Caco-2 (cell line): ENCODE measurements around the gene NPLOC4. TPM values are rescaled to one million over a fixed set of nuclear protein-coding genes. Genes with fewer than 3 reads are reported as not detected.

ENCODE experiments used
- BruUV-seq: library from RNA; stranded (reverse); fragments of 400-500 nt; replicated peaks from 2 replicates; lab custom pipeline; 2021; lab: Mats Ljungman, UMichigan
- CTCF ChIA-PET: fragments of 300-600 bp; sonication (Branson Sonifier 250); formaldehyde crosslinking; loops from one replicate; lab custom pipeline; 2022; ENCODE audit warnings: antibody characterized with exemption; lab: Charles Lee
- POLR2A ChIA-PET: fragments of 300-600 bp; sonication (Branson Sonifier 250); formaldehyde crosslinking; loops from one replicate; lab custom pipeline; 2022; ENCODE audit warnings: antibody characterized with exemption; lab: Charles Lee
- DNase-seq, 2 experiments: peaks; one replicate each; pipeline versions ENCODE4 v3.0.0 to v3.0.0-alpha.2; 2020 to 2022
- H3K27me3 ChIP-seq: replicated peaks from 2 replicates; pipeline ENCODE4 v1.6.0; 2011; ENCODE audit warnings: low read length; ENCODE audit not compliant: control insufficient read depth, insufficient read depth
- H3K36me3 ChIP-seq: 2 replicates; pipeline ENCODE4 v1.5.1; 2011; ENCODE audit warnings: low read length; ENCODE audit not compliant: control insufficient read depth, insufficient read depth
- H3K4me1 ChIP-seq: fragments of 250-450 bp; sonication (Bioruptor Pico); 2 replicates; pipeline ENCODE4 v1.5.1; 2020; ENCODE audit warnings: mild to moderate bottlenecking
- H3K4me3 ChIP-seq: 2 replicates; pipeline ENCODE4 v1.5.1; 2011; ENCODE audit warnings: low read depth, mild to moderate bottlenecking, control low read depth, low read length
- H3K9me3 ChIP-seq: fragments of 250-450 bp; sonication (Bioruptor Pico); 2 replicates; pipeline ENCODE4 v1.5.1; 2020; ENCODE audit warnings: mild to moderate bottlenecking, moderate library complexity
- H3K27ac Mint-ChIP-seq: one replicate; pipeline ENCODE4 v1.8.0; 2022; ENCODE audit warnings: mixed read lengths; ENCODE audit not compliant: unreplicated experiment
- H3K27me3 Mint-ChIP-seq: one replicate; pipeline ENCODE4 v1.8.0; 2022; ENCODE audit warnings: mixed read lengths; ENCODE audit not compliant: insufficient read depth, unreplicated experiment
- H3K36me3 Mint-ChIP-seq: one replicate; pipeline ENCODE4 v1.8.0; 2022; ENCODE audit warnings: mild to moderate bottlenecking, mixed read lengths; ENCODE audit not compliant: insufficient read depth, unreplicated experiment
- H3K4me1 Mint-ChIP-seq: one replicate; pipeline ENCODE4 v1.8.0; 2022; ENCODE audit warnings: low read depth, mixed read lengths; ENCODE audit not compliant: unreplicated experiment
- H3K4me3 Mint-ChIP-seq: one replicate; pipeline ENCODE4 v1.8.0; 2022; ENCODE audit warnings: mild to moderate bottlenecking, moderate library complexity, mixed read lengths; ENCODE audit not compliant: unreplicated experiment
- H3K9me3 Mint-ChIP-seq: one replicate; pipeline ENCODE4 v1.8.0; 2022; ENCODE audit warnings: mixed read lengths; ENCODE audit not compliant: unreplicated experiment
- intact Hi-C: fragments of 100-400 bp; cut with micrococcal nuclease; formaldehyde crosslinking; loops from one replicate; pipeline ENCODE4 v1.10.0; 2022; ENCODE audit not compliant: unreplicated experiment
- total RNA-seq: library from RNA; stranded (reverse); gene quantifications from 2 replicates; pipeline ENCODE4 v1.2.3, GENCODE V29; 2022
- TF ChIP-seq, protein P1 (sequence below), 2 experiments: fragments of 200-600 bp in 1 of 2; IDR thresholded peaks; 1 replicate in 1 of 2; 2 replicates in 1 of 2; pipeline versions ENCODE4 v1.5.1 to v1.8.0; 2011 to 2022; ENCODE audit warnings: antibody characterized with exemption in 1 of 2, control low read depth in 1 of 2, inconsistent platforms in 1 of 2, low read depth in 1 of 2, low read length in 1 of 2, mild to moderate bottlenecking in 1 of 2, moderate library complexity in 1 of 2; ENCODE audit not compliant: insufficient read depth in 1 of 2, severe bottlenecking in 1 of 2, unreplicated experiment in 1 of 2

NPLOC4 gene
- total RNA-seq, 1 experiment from 2014 or later, result 139 TPM

DNA sequence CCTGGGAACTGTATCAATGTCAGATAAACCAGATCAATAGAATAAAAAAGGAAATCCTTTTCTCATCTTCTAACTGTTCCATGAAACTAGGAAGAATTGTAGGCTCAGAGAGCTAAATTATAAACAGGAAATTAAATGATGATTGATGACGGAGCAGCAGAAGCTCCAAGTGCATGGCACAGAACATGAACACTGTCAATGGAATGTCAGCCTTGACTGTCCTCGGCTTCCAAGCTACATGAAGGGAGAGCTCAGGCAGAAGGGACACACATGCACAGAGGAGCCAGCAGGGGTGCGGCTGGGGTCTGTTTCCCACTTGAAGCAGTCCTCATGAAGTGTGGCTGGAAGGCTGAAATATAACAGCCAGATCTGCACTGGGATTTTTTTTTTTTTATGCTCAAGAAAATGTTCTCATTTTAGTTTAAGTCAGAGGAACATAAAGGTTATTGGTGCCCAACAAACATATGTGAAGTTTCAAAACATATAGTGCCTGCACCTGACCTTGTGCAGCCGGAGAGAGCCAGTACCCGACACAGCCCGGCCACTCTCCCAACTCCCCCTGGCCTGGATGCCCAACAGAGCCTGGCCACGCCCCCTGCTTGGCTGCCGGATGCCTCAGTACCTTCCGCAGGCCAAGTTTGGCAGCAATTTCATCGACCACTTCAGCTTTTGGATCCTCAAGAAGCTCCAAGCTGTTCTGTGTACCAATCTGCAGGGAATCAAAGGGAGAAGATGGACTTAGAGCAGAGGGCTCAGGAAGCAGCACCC, 37.0 kb downstream of the NPLOC4 start:
- H3K9me3 Mint-ChIP-seq, result no peaks in the 10 kb centered on the region
- POLR2A ChIA-PET, result no interaction called here
- DNase-seq, result no peak
- no TSS peak for BruUV-seq
- H3K27me3 Mint-ChIP-seq, result no peaks in the 10 kb centered on the region
- no peak overlapping the region for H3K27ac Mint-ChIP-seq
- no peaks in the 10 kb centered on the region for H3K4me1 Mint-ChIP-seq
- H3K27me3 ChIP-seq, result no peaks in the 10 kb centered on the region
- no peak overlapping the region for H3K4me3 ChIP-seq
- TF ChIP-seq, protein P1, sequence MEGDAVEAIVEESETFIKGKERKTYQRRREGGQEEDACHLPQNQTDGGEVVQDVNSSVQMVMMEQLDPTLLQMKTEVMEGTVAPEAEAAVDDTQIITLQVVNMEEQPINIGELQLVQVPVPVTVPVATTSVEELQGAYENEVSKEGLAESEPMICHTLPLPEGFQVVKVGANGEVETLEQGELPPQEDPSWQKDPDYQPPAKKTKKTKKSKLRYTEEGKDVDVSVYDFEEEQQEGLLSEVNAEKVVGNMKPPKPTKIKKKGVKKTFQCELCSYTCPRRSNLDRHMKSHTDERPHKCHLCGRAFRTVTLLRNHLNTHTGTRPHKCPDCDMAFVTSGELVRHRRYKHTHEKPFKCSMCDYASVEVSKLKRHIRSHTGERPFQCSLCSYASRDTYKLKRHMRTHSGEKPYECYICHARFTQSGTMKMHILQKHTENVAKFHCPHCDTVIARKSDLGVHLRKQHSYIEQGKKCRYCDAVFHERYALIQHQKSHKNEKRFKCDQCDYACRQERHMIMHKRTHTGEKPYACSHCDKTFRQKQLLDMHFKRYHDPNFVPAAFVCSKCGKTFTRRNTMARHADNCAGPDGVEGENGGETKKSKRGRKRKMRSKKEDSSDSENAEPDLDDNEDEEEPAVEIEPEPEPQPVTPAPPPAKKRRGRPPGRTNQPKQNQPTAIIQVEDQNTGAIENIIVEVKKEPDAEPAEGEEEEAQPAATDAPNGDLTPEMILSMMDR (IDR thresholded peaks at IDR 0.05; ENCODE audit: insufficient read depth in 1 of 2, low read depth in 1 of 2, low read length in 1 of 2, severe bottlenecking in 1 of 2, unreplicated experiment in 1 of 2), result no peak
- no peaks in the 10 kb centered on the region for H3K4me1 ChIP-seq
- H3K4me3 Mint-ChIP-seq, result no peak overlapping the region
- no peaks in the 10 kb centered on the region for H3K9me3 ChIP-seq
- peaks cover 7% of the 10 kb centered on the region for H3K36me3 ChIP-seq
- CTCF ChIA-PET, result interaction anchor here (0.6 kb wide), 1 partner anchor 126 kb away, joined by 3 read pairs; no protein-coding TSS in a partner anchor
- intact Hi-C loops, result loop anchor here (2.0 kb wide), 2 partner anchors 43 to 81 kb away; no protein-coding TSS in a partner anchor
- peaks cover 89% of the 10 kb centered on the region for H3K36me3 Mint-ChIP-seq

DNA sequence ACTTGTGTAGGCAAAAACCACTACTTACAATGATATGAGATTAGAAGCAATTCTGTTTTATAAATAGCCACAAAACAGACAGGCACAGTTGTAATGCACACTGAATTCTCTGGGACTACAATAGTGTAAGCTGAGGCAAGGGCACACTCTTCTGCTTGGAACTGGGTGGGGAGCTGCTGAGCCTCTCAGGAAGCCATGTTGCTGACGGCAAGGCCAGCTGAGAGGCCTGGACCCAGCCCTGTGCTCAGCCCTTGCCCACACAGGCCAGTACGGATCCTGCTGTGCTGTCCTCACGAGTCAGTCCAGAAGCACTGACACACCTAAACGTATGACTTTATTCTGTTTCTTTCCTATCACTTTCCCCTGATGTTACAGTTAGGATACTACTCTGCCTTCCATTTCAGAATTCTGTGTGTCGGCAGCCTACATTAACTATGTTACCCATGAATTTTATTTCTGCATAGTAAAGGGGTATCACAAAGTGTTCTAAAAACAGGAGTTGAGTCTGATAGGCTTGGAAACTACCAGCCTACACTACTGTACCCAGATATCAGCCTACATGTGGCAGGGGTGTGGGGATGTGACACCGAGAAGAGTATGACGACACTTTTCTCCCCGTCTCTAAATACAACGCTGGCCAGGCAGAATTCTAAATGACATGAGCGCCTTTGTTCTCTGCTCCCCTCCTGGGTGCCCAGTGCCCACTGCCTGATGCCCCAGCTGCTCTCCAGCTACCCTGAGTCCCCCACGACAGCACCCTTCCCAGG, 43.6 kb downstream of the NPLOC4 start:
- Histone ChIP-seq H3K4me1 (no peaks in the 10 kb centered on the region), H3K27me3 (no peaks in the 10 kb centered on the region), H3K4me3 (no peak overlapping the region), H3K9me3 (no peaks in the 10 kb centered on the region), H3K36me3 (peaks cover 5% of the 10 kb centered on the region)
- CTCF ChIA-PET, result no interaction called here
- no peak overlapping the region for H3K4me3 Mint-ChIP-seq
- POLR2A ChIA-PET, result no interaction called here
- no peak for DNase-seq
- no peaks in the 10 kb centered on the region for H3K4me1 Mint-ChIP-seq
- peaks cover 97% of the 10 kb centered on the region for H3K36me3 Mint-ChIP-seq
- no peaks in the 10 kb centered on the region for H3K9me3 Mint-ChIP-seq
- H3K27ac Mint-ChIP-seq, result no peak overlapping the region
- no TSS peak for BruUV-seq
- H3K27me3 Mint-ChIP-seq, result no peaks in the 10 kb centered on the region
- TF ChIP-seq, protein P1 (IDR thresholded peaks at IDR 0.05; ENCODE audit: insufficient read depth in 1 of 2, low read depth in 1 of 2, low read length in 1 of 2, severe bottlenecking in 1 of 2, unreplicated experiment in 1 of 2), result no peak
- intact Hi-C loops, result no loop called here

DNA sequence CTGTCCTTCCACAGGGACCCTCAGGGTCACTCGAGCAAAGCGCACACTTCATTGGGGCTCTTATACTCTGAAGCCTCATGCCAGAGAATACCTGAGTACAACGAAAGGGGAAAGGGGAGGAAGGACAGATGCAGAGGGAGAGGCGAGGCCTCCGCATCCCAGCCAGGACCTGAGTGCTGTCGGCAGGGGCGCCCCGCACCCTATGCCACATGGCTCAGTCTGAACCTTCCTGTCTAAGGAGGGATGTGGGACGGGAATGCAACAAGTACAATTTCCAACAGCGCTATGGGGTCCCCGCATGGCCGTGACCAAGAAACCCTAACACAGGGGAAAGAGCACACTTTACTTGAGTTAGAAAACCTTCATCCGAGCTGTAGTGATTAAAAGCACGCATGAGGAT, 44.9 kb downstream of the NPLOC4 start:
- POLR2A ChIA-PET, result no interaction called here
- H3K27me3 Mint-ChIP-seq, result no peaks in the 10 kb centered on the region
- Histone ChIP-seq H3K4me3 (no peak overlapping the region), H3K36me3 (peaks cover 3% of the 10 kb centered on the region), H3K4me1 (no peaks in the 10 kb centered on the region), H3K9me3 (no peaks in the 10 kb centered on the region), H3K27me3 (no peaks in the 10 kb centered on the region)
- no peak for DNase-seq
- intact Hi-C loops, result no loop called here
- TF ChIP-seq, protein P1 (IDR thresholded peaks at IDR 0.05; ENCODE audit: insufficient read depth in 1 of 2, low read depth in 1 of 2, low read length in 1 of 2, severe bottlenecking in 1 of 2, unreplicated experiment in 1 of 2), result no peak
- H3K4me1 Mint-ChIP-seq, result no peaks in the 10 kb centered on the region
- CTCF ChIA-PET, result no interaction called here
- no peak overlapping the region for H3K27ac Mint-ChIP-seq
- no TSS peak for BruUV-seq
- no peak overlapping the region for H3K4me3 Mint-ChIP-seq
- no peaks in the 10 kb centered on the region for H3K9me3 Mint-ChIP-seq
- H3K36me3 Mint-ChIP-seq, result peaks cover 97% of the 10 kb centered on the region
